Kasumi-1 (cell line): Measurements from ENCODE around the gene SAMHD1.
"Not testable (repeated sequence)": the region's sequence is repeated elsewhere in the genome, so short reads cannot be mapped to it uniquely, and the experiment has no call there.

Source experiments
- DNase-seq, 2 experiments: peaks; one replicate each; lab custom pipeline; 2025; lab: John Stamatoyannopoulos, UW

SAMHD1 gene

DNA sequence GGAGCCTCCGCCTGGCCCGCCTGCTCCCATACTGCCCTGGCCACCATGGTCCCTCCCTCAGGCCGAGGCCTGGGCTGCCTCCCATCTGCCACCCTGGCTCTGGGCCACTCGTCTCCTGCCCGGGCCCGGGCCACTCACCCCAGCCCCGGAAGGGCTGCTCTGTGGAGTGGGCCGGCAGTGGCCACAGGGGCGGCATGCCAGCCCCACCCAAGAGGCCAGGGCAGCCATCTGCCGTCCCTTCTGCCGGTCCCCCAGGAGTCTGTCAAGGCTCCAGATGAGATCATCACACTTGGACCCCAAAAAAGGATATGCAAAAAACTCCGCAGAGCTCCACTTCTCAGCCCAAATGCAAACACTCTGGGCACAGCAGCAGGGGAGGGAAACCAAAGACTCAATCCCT, 99.3 kb downstream of the SAMHD1 start:
- no peak for DNase-seq

DNA sequence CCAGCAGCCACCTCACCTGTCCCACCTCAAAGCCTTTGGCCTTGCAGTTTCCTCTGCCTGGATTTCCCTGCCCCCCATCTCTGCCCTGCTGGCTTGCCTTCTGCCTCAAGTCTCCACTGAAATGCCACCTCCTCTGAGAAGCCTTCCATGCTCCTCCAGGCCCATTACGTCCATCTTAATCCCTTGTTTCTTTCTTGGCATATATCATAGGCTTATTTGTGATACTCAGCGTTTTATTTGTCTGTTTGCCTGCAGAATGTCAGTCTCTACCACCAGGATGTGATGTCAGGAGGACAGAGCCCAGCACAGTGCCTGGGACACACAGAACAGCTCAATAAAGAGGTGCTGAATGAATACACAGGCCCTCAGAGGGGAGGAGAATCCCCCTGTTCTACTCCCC, 100.0 kb downstream of the SAMHD1 start:
- no peak for DNase-seq

DNA sequence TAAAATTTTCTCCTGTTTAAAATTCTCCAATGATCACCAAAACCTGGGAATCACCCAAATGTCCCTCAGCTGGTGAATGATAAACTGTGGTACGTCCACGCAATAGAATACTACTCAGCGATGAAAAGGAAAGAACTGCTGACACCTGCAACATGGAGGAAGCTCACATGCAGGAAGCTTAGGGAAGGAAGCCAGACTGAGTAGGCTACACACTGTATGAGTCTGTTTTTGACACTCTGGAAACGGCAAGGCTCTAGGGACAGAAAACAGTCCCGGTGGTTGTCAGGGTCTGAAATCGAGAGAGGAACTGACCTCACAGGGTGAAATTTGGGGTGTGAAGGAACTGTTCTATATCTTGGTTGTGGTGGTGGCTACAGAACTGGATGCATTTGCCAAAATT, 100.7 kb downstream of the SAMHD1 start:
- no peak for DNase-seq

DNA sequence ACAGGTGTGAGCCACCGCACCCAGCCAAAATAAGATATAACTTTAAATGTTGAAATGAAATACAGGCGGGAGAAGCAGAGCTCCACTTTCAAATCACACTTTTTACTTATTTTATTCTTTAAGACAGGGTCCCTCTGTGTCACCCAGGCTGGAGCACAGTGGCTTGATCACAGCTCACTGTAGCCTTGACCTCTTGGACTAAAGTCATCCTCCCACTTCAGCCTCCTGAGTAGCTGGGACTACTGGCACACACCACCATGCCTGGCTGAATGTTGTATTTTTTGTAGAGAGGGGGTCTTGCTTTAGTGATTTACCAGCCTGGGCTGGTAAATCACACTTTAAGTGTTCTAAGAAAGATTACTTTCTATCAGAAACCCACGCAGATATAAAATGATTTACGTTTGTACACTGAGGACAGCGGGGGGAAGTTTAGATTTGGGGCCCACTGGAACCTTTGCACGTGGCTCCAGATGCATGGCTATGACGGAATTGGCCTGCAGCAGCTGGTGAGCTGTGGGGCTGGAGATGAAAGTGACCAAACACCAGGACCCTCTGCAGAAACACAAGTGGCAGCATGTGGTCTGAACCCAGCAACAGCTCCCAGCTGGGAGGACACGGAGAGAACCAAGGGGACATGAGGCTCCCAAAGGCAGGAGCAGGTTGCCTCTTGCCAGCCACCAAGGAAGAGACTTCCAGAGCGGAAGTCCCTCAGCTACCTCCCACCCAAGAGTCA, 102.0 kb downstream of the SAMHD1 start:
- no peak for DNase-seq

DNA sequence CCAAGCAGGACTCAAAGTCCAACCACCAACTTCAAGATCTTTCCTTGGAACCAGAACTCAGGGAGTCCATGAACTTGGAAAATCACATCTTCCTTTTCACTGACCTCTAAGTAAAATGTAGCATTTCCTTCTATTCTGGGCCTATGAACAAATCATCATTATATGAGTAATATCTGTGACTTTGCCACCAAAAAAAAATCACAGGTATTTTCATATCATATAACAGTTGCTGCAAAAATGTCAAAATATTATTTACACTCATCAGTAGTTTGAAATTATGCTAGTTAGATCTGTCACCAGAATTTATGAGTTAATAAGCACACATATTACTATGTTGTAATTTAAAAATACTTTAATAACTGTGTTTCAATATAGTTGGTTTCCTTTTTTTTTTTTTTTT, 102.8 kb downstream of the SAMHD1 start:
- no peak for DNase-seq

DNA sequence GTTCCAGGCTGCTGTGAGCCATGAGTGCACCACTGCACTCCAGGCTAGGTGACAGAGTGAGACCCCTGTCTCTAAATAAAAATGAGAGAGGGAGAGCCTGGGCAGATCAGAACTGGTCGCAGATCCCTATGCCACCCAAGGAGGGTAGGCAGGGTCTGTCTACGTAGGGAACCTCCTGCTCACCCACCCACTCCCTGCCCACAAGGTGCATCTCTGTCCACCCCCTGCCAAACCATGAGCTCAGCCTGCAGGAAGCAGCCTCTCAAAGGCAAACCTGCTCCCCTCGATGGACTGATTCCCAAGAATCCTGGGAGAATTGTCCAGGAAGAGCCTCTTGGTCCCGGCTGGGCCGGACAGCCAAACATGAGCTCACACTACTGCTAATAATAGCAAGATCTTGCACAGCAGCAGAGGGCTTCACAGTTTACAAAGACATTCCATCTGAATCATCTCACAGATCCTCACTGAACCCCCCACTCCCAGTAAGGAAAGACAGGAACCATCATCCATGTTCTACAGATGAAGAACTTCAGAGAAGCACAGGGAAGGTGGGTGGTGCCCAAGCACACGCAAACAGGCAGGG, 103.3 kb downstream of the SAMHD1 start:
- DNase-seq = no peak

DNA sequence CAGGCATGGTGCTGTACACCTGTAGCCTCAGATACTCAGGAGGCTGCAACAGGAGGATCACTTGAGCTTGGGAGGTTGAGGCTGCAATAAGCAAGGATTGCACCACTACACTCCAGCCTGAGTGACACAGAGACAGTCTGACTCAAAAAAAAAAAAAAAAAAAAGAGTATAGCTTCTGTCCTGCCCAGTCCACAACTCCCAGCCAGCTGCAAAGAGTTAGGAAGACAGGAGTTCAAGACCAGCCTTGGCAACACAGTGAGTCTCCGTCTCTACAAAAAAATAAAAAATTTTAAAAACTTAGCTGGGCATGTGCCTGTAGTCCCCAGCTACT, 103.8 kb downstream of the SAMHD1 start:
- no peak for DNase-seq

DNA sequence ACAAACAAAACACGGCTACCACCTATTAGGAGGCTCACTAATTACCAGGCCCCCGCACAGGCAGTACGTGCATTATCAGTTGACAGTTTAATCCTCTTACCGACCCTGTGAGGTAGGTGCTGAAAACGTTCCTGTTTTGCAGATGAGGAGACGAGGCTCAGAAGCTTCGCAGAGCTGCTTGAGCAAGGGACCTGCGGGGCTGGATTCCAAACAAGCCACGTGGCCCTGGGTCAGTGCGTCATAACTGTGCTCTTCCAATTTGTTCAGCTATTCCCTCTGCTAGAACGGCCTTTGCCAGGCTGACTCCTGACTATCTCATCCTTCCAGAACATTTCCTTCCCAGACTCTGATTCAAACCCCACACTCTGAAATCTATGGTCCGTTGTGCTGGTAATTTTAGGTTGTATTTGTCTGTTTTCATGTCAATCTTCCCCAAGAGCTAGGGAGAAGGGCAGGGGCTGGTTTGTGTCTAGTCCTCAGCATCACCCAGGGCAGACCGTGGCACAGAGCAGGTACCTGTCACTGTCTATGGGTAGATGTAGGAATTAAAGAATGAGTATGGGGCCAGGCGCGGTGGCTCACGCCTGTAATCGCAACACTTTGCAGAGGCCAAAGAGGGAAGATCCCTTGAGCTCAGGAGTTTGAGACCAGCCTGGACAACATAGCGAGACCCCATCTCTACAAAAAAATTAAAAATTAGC, 104.3 kb downstream of the SAMHD1 start:
- no peak for DNase-seq

DNA sequence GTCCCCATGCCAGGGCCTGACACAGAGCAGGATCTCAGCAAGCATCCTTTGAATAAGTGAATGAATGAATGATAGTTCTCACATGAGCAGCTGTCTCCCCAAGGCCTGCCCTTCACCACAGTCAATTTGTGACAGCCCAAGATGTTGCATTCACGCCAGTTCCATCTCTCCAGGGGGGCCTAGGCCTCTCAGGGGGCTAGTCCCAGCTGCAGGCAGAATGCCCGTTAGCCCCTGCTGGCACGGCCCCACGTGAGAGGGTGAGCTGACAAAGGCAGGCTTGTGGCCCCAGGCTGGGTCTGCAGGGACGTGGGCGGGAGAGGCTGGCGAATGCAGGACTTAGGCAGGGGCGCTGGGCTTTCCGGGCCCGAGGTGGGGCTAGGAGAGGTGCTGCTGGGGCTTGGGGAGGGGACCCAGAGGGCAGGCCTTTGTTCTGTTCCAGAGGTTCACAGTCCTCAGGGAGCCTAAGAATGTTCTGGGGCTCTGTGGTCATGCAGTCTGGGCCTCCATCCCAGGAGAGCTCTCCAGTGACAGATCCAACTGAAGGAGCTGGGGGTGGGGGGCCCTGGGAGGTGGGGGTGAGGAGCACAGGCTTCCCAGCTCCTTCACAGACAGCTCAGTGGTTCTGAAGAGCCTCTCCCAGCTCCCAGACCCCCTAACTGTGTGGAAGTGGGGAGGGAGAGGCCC, 106.1 kb downstream of the SAMHD1 start:
- DNase-seq = no peak

DNA sequence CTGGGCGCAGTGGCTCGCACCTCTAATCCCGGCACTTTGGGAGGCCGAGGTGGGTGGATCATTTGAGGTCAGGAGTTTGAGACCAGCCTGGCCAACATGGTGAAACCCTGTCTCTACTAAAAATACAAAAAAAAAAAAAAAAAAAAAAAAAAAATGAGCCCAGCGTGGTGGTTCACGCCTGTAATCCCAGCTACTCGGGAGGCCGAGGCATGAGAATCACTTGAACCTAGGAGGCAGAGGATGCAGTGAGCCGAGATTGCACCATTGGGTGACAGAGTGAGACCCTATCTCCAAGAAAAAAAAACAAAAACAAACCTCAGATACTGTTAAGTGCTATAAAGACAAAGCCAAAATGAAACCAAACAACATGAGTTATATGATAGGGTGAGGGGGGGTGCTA, 110.5 kb downstream of the SAMHD1 start:
- DNase-seq = not testable (repeated sequence)
